NB4 (cell line): ENCODE results near the gene CPSF7.

Source experiments
- CTCF ChIP-seq: IDR thresholded peaks from one replicate; pipeline ENCODE4 v1.5.1; 2012; ENCODE audit warnings: low read depth, low read length
- MAX ChIP-seq: IDR thresholded peaks from 2 replicates; pipeline ENCODE4 v1.6.1; 2011; ENCODE audit warnings: low read depth, low read length
- MYC ChIP-seq: IDR thresholded peaks from 2 replicates; pipeline ENCODE4 v1.6.1; 2011; ENCODE audit warnings: low read depth, low read length
- POLR2A ChIP-seq: IDR thresholded peaks from 2 replicates; pipeline ENCODE4 v1.6.1; 2011; ENCODE audit warnings: mild to moderate bottlenecking; ENCODE audit not compliant: insufficient read length; ENCODE audit errors: extremely low read depth

GRCh38 chr11:61362542-61362875, 67.3 kb downstream of the CPSF7 start:
- no peak for TF ChIP-seq POLR2A
- no peak for TF ChIP-seq CTCF
- no peak for TF ChIP-seq MYC
- no peak for TF ChIP-seq MAX
